Esophagus muscularis mucosa (tissue), 4 donors: ENCODE results near the gene PGRMC1. TPM values are rescaled to one million over a fixed set of nuclear protein-coding genes. Genes with fewer than 3 reads are reported as not detected.
"Not testable (repeated sequence)": the region's sequence is repeated elsewhere in the genome, so short reads cannot be mapped to it uniquely, and the experiment has no call there.

Source experiments
- DNase-seq: peaks from one replicate; pipeline ENCODE4 v3.0.0-alpha.2; 2017; ENCODE audit errors: extremely low spot score
- H3K27ac ChIP-seq, 4 donors: fragments of 200-600 bp; sonication (generic); replicated peaks in 1 of 4; 1 replicate in 3 of 4; 2 replicates in 1 of 4; pipeline ENCODE4 v1.5.1; 2016 to 2019; ENCODE audit warnings: mild to moderate bottlenecking in 1 of 4
- H3K27me3 ChIP-seq, 4 donors: fragments of 200-600 bp; sonication (generic); one replicate each; pipeline versions ENCODE4 v1.5.1 to v1.6.0; 2016 to 2019
- H3K36me3 ChIP-seq, 4 donors: fragments of 200-600 bp; sonication (generic); one replicate each; pipeline ENCODE4 v1.5.1; 2016 to 2019
- H3K4me1 ChIP-seq, 4 donors: fragments of 200-600 bp; sonication (generic); one replicate each; pipeline ENCODE4 v1.5.1; 2016 to 2019
- H3K4me3 ChIP-seq, 4 donors: fragments of 200-600 bp; sonication (generic); 1 replicate in 2 of 4; 2 replicates in 2 of 4; pipeline ENCODE4 v1.5.1; 2016 to 2019; ENCODE audit warnings: mild to moderate bottlenecking in 4 of 4, moderate library complexity in 1 of 4
- H3K9me3 ChIP-seq, 4 donors: fragments of 200-600 bp; sonication (generic); 1 replicate in 3 of 4; 2 replicates in 1 of 4; pipeline ENCODE4 v1.5.1; 2016 to 2019
- EP300 ChIP-seq: sonication (generic); formaldehyde crosslinking; IDR thresholded peaks from one replicate; pipeline ENCODE4 v1.6.1; 2017; ENCODE audit warnings: antibody characterized with exemption
- POLR2A ChIP-seq: fragments of 450-650 bp; IDR thresholded peaks from one replicate; pipeline ENCODE4 v1.6.1; 2017; ENCODE audit warnings: antibody characterized with exemption, moderate library complexity, mild to moderate bottlenecking, low read depth
- POLR2AphosphoS5 ChIP-seq, 2 donors: sonication (generic); formaldehyde crosslinking; IDR thresholded peaks; one replicate each; pipeline ENCODE4 v1.6.1; 2017; ENCODE audit warnings: antibody characterized with exemption in 2 of 2
- WGBS: methylation state at CpG from one replicate; pipeline ENCODE4 v1.1.5; 2018; 5-methylcytosine and 5-hydroxymethylcytosine counted together
- intact Hi-C: fragments of 100-400 bp; cut with DNase I; formaldehyde crosslinking; loops from one replicate; pipeline ENCODE4 v1.15.1; 2023
- total RNA-seq, 4 donors: library from RNA; depleted of rRNA; stranded (reverse); fragments of >200 nt; gene quantifications; one replicate each; pipeline versions ENCODE4 v1.1.0 to v1.2.1, GENCODE V29; 2016
- TF ChIP-seq, protein P1 (sequence below), 3 experiments: fragments of 200-600 bp in 2 of 3; fragments of 450-650 bp in 1 of 3; sonication (generic) in 2 of 3; IDR thresholded peaks; one replicate each; pipeline ENCODE4 v1.5.1; 2017 to 2019; ENCODE audit warnings: antibody characterized with exemption in 3 of 3, mild to moderate bottlenecking in 2 of 3, moderate library complexity in 1 of 3

The PGRMC1 gene
- total RNA-seq, 4 donors from 2014 or later, result 94.7 to 152 (median 138) TPM

DNA sequence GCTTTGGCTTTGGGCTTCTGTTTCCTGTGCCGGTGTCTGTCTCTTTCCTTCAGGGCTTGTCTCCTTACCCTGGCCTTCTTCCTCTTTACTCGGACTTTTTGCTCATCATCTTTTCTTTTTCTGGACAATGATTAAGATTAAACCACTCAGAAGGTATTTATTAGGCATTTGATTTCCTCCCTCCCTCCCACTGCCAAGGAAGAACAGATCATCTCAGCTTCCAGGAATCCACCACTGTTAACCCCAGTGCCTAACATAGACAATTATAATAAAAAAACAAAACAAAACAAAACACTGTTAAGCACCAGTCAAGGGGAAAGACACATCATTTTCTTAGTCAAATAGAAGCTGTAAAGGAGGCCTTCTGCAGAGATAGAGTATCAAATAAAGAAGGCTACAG lies 16.6 kb downstream of the PGRMC1 start:
- H3K4me1 ChIP-seq, result no peaks in the 10 kb centered on the region
- no peak for DNase-seq
- intact Hi-C loops, result no loop called here
- H3K4me3 ChIP-seq, result no peak overlapping the region
- no peaks in the 10 kb centered on the region for H3K9me3 ChIP-seq
- WGBS, result 57% methylated on average over 2 of the region's 2 CpGs
- no peaks in the 10 kb centered on the region for H3K36me3 ChIP-seq
- no peaks in the 10 kb centered on the region for H3K27me3 ChIP-seq
- TF ChIP-seq, protein P1, sequence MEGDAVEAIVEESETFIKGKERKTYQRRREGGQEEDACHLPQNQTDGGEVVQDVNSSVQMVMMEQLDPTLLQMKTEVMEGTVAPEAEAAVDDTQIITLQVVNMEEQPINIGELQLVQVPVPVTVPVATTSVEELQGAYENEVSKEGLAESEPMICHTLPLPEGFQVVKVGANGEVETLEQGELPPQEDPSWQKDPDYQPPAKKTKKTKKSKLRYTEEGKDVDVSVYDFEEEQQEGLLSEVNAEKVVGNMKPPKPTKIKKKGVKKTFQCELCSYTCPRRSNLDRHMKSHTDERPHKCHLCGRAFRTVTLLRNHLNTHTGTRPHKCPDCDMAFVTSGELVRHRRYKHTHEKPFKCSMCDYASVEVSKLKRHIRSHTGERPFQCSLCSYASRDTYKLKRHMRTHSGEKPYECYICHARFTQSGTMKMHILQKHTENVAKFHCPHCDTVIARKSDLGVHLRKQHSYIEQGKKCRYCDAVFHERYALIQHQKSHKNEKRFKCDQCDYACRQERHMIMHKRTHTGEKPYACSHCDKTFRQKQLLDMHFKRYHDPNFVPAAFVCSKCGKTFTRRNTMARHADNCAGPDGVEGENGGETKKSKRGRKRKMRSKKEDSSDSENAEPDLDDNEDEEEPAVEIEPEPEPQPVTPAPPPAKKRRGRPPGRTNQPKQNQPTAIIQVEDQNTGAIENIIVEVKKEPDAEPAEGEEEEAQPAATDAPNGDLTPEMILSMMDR (IDR thresholded peaks at IDR 0.05), result no peak
- no peak for TF ChIP-seq POLR2A
- no peak for TF ChIP-seq POLR2AphosphoS5 (IDR thresholded peaks at IDR 0.05)
- no peak for TF ChIP-seq EP300
- H3K27ac ChIP-seq, result no peak overlapping the region

DNA sequence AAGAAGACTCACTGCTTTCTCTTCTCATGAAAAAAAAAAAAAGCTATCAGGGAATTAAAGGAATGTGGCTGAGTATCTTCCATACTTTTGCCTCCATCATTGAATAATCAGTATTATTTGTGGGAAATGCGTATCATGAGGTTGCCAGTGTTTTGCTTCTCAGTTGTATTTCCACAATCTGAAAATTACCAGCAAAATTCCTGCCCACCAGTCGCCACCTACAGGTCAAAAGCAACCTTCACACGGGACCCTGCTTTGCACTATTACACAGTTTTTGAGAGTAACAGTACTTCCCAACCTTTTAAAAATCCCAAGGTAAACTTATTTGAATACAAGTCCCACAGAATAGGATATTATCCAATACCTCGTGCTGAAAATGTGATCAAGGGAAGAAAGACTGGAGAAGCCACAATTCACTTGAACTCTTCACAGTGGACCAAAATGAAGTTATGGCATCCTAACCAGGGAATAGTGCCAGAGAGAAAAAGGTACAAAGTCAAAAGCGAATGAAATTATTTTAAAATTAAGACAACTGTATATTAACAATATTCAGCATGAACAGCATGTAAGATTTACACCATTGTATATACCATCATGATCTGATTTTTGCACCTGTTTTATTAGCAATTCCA lies 30.4 kb downstream of the PGRMC1 start:
- Histone ChIP-seq H3K4me1 (peaks cover 0 to 4% (median 0%) of the 10 kb centered on the region in 4 donors), H3K36me3 (no peaks in the 10 kb centered on the region), H3K27me3 (no peaks in the 10 kb centered on the region), H3K27ac (no peak overlapping the region), H3K4me3 (no peak overlapping the region), H3K9me3 (no peaks in the 10 kb centered on the region)
- no peak for TF ChIP-seq POLR2AphosphoS5 (IDR thresholded peaks at IDR 0.05)
- no peak for TF ChIP-seq EP300
- TF ChIP-seq, protein P1 (IDR thresholded peaks at IDR 0.05), result peak; percentile 40 to 69 (median 52)
- no peak for TF ChIP-seq POLR2A
- DNase-seq, result no peak
- intact Hi-C loops, result loop anchor here (5.0 kb wide), 1 partner anchor 149 kb away; no protein-coding TSS in a partner anchor
- 14% methylated on average over 5 of the region's 5 CpGs for WGBS

DNA sequence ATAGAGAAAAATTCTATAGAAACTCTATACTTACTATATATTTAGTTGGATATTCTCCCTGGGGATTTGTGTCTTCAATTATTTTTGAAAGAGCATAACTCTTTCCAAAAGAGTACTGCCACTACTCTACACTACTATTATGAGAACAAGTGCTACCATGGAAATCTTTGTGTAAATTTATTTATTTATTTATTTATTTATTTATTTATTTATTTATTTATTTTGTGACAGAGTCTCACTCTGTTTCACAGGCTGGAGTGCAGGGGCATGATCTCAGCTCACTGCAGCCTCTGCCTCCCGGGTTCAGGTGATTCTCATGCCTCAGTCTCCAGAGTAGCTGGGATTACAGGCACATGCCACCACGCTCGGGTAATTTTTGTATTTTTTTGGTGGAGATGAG lies 31.0 kb downstream of the PGRMC1 start:
- H3K27ac ChIP-seq, H3K27me3 ChIP-seq, H3K4me3 ChIP-seq, H3K4me1 ChIP-seq, DNase-seq, H3K9me3 ChIP-seq, H3K36me3 ChIP-seq: not testable (repeated sequence)
- intact Hi-C loops, result loop anchor here (5.0 kb wide), 1 partner anchor 150 kb away; no protein-coding TSS in a partner anchor
- WGBS, result 77% methylated on average over 3 of the region's 3 CpGs

DNA sequence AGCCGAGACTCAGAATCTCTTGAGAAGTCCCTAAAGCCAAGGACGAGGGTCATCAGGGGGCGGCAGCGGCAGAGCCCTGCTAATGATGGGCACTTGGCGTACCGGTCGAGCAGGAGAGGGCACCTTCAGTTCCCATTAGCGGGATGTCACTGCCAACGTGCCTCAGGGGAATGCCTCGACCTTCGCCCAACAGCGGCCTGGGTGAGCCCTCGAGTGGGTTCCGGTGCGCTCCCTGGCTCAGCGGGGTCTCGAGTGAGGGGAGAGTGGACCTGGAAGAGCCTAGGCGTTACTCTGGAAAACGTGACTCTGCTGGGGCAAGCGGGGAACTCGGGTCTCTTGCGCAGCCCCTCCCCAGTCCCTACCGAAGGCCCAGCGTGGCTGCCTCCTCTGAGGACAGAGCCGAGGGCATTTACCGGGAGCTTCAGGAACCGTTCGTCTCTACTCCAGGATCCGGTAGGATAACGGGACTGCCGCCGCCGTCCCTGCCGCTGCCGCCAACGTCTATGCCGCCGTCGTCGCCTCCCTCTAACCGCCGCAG lies 36.9 kb downstream of the PGRMC1 start:
- no peaks in the 10 kb centered on the region for H3K36me3 ChIP-seq
- peaks cover 0 to 10% (median 5%) of the 10 kb centered on the region in 4 donors for H3K4me1 ChIP-seq
- H3K4me3 ChIP-seq, result peak overlapping the region; percentile 9 to 47 (median 27)
- TF ChIP-seq POLR2AphosphoS5 (IDR thresholded peaks at IDR 0.05) (no peak), POLR2A (no peak)
- TF ChIP-seq, protein P1 (IDR thresholded peaks at IDR 0.05), result no peak
- intact Hi-C loops, result no loop called here
- H3K9me3 ChIP-seq, result no peaks in the 10 kb centered on the region
- 43% methylated on average over 23 of the region's 42 CpGs for WGBS
- H3K27ac ChIP-seq, result no peak overlapping the region
- DNase-seq, result no peak
- H3K27me3 ChIP-seq, result peaks cover 0 to 8% (median 0%) of the 10 kb centered on the region in 4 donors

DNA sequence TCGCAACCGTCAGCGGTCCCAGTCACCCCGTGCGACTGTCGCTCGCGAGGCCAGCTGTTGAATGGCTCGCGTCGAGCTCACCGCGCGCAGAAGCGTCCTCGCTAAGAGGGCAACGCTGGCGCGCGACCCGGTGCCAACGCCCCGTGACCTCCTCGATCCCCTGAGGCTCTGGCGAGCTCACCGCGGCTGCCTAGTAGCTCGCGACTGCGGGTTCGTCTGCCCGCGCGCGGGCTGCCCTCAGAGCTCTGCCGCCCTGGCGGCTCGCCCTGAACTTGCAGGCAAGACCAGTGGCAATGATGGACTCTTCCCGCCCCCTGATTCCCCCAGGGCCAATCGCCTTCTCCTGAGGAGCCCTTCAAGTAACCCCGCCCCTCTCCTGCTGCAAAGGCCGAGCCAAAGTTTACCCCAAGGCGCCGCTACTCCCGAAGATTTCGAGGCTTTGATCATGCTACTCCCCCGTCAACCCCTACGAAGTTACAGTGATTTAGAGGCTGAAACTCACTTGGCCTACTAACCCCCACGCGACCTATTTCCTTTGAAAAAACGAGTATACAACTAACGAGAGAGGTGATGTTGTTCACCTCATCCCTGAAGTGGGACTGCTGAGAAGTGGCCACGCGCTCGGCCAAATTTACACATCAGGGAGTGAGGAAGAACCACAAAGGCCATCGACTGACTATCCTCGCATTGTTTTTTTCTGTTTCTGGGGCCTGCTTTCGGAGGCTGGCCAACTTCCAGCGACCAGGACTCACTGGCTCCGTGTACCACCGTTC lies 37.5 kb downstream of the PGRMC1 start:
- DNase-seq, result no peak
- H3K36me3 ChIP-seq, result no peaks in the 10 kb centered on the region
- intact Hi-C loops, result no loop called here
- no peak for TF ChIP-seq POLR2A
- TF ChIP-seq, protein P1 (IDR thresholded peaks at IDR 0.05), result peak in 1 of 3 experiments; percentile 15
- H3K27ac ChIP-seq, result no peak overlapping the region
- H3K9me3 ChIP-seq, result no peaks in the 10 kb centered on the region
- H3K27me3 ChIP-seq, result peaks cover 0 to 8% (median 0%) of the 10 kb centered on the region in 4 donors
- WGBS, result 41% methylated on average over 31 of the region's 61 CpGs
- H3K4me1 ChIP-seq, result peaks cover 0 to 10% (median 5%) of the 10 kb centered on the region in 4 donors
- peak overlapping the region; percentile 9 to 47 (median 27) for H3K4me3 ChIP-seq

DNA sequence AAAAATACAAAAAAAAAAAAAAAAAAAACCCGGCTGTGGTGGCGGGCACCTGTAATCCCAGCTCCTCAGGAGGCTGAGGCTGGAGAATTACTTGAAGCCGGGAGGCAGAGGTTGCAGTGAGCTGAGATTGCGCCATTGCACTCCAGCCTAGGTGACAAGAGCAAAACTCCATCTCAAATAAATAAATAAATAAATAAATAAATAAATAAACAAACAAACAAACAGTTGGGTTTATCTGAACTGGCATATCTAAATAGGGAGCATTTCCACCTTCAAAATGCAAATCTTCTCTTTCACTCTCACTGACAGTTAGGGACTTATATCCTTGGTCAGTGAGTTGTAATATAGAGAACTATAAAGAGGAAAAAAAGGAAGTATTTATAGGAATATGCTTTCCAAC lies 46.3 kb downstream of the PGRMC1 start:
- H3K9me3 ChIP-seq, H3K27me3 ChIP-seq, H3K36me3 ChIP-seq, intact Hi-C loops, H3K27ac ChIP-seq, DNase-seq, H3K4me3 ChIP-seq, H3K4me1 ChIP-seq: not testable (repeated sequence)
- 89% methylated on average over 4 of the region's 4 CpGs for WGBS
